ENCODE data around the gene F2.

DNA sequence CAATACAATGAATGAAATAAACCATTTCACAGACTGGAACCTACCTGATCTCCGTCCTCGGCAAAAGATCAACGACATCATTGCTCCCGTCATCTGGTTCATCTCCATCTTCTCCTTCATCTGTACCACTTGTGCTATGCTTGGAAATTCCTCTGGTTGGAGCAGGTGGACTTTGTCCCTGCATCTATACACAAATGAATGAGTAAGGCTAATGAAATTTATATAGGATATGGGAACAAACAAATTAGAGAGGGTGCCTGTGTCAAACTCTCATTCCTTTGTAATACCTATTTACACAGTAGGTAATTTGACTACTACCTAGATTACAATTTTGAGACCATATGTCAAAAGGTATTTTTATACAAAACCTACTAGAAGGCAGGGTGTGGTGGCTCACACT is 59.4 kb downstream of the F2 start:
- TF ChIP-seq, protein P1, sequence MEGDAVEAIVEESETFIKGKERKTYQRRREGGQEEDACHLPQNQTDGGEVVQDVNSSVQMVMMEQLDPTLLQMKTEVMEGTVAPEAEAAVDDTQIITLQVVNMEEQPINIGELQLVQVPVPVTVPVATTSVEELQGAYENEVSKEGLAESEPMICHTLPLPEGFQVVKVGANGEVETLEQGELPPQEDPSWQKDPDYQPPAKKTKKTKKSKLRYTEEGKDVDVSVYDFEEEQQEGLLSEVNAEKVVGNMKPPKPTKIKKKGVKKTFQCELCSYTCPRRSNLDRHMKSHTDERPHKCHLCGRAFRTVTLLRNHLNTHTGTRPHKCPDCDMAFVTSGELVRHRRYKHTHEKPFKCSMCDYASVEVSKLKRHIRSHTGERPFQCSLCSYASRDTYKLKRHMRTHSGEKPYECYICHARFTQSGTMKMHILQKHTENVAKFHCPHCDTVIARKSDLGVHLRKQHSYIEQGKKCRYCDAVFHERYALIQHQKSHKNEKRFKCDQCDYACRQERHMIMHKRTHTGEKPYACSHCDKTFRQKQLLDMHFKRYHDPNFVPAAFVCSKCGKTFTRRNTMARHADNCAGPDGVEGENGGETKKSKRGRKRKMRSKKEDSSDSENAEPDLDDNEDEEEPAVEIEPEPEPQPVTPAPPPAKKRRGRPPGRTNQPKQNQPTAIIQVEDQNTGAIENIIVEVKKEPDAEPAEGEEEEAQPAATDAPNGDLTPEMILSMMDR (IDR thresholded peaks at IDR 0.05), result no peak
- TF ChIP-seq POLR2A (IDR thresholded peaks at IDR 0.05) (no peak), POLR2AphosphoS5 (IDR thresholded peaks at IDR 0.05) (no peak)
